GM23338 (cell line): ENCODE measurements around the gene AFAP1L2. TPM values are rescaled to one million over a fixed set of nuclear protein-coding genes. Genes with fewer than 3 reads are reported as not detected.

Experiments used
- ATAC-seq: fragments of 200-7000 bp; cut with Tn5 transposase; 3 replicates; pipeline ENCODE4 v1.9.1; 2020
- DNase-seq: peaks from one replicate; pipeline ENCODE4 v3.0.0-alpha.2; 2015; ENCODE audit warnings: low spot score
- H2AFZ ChIP-seq: fragments of 200-600 bp; sonication (generic); 2 replicates; pipeline ENCODE4 v1.8.0; 2016; ENCODE audit warnings: antibody characterized with exemption, mild to moderate bottlenecking, moderate library complexity
- H3F3A ChIP-seq: fragments of 200-600 bp; sonication (generic); replicated peaks from 2 replicates; pipeline ENCODE4 v1.8.0; 2017; ENCODE audit warnings: antibody characterized with exemption, mixed run types, low read depth
- H3K27ac ChIP-seq: fragments of 200-600 bp; sonication (generic); 2 replicates; pipeline ENCODE4 v1.6.1; 2016; ENCODE audit warnings: low read depth
- H3K27me3 ChIP-seq: fragments of 200-600 bp; sonication (generic); 2 replicates; pipeline ENCODE4 v1.8.0; 2016; ENCODE audit warnings: mild to moderate bottlenecking, mixed run types, moderate library complexity; ENCODE audit not compliant: insufficient read depth
- H3K36me3 ChIP-seq: fragments of 200-600 bp; sonication (generic); 2 replicates; pipeline ENCODE4 v1.8.0; 2016; ENCODE audit warnings: mild to moderate bottlenecking; ENCODE audit not compliant: insufficient read depth
- H3K4me1 ChIP-seq: fragments of 200-600 bp; sonication (generic); 2 replicates; pipeline ENCODE4 v1.8.0; 2016; ENCODE audit warnings: mild to moderate bottlenecking, moderate library complexity; ENCODE audit not compliant: insufficient read depth
- H3K4me2 ChIP-seq: fragments of 200-600 bp; sonication (generic); 2 replicates; pipeline ENCODE4 v1.7.1; 2017; ENCODE audit warnings: mixed run types
- H3K4me3 ChIP-seq: fragments of 200-600 bp; sonication (generic); 2 replicates; pipeline ENCODE4 v1.6.1; 2016; ENCODE audit warnings: mixed run types
- H3K79me2 ChIP-seq: fragments of 200-600 bp; sonication (generic); replicated peaks from 2 replicates; pipeline ENCODE4 v1.8.0; 2017; ENCODE audit warnings: mild to moderate bottlenecking; ENCODE audit not compliant: insufficient read depth
- H3K9me2 ChIP-seq: fragments of 200-600 bp; sonication (generic); 2 replicates; pipeline ENCODE4 v1.8.0; 2017; ENCODE audit not compliant: insufficient read depth
- H4K20me1 ChIP-seq: fragments of 200-600 bp; sonication (generic); replicated peaks from 2 replicates; pipeline ENCODE4 v1.8.0; 2017; ENCODE audit warnings: mild to moderate bottlenecking; ENCODE audit not compliant: insufficient read depth
- H3K27ac Mint-ChIP-seq: 2 replicates; pipeline ENCODE4 v1.8.0; 2020; ENCODE audit warnings: inconsistent platforms, mild to moderate bottlenecking, moderate library complexity, mixed read lengths
- H3K27me3 Mint-ChIP-seq: 3 replicates; pipeline ENCODE4 v1.8.0; 2022; ENCODE audit warnings: low read depth, mild to moderate bottlenecking, moderate library complexity, mixed read lengths, inconsistent platforms; ENCODE audit not compliant: insufficient read depth, poor library complexity
- H3K36me3 Mint-ChIP-seq: 3 replicates; pipeline ENCODE4 v1.8.0; 2021; ENCODE audit warnings: low read depth, mild to moderate bottlenecking, inconsistent platforms, moderate library complexity, mixed read lengths
- H3K4me1 Mint-ChIP-seq: 3 replicates; pipeline ENCODE4 v1.8.0; 2020; ENCODE audit warnings: mild to moderate bottlenecking, inconsistent platforms, mixed read lengths
- H3K4me3 Mint-ChIP-seq: 3 replicates; pipeline ENCODE4 v1.8.0; 2021; ENCODE audit warnings: moderate library complexity, mild to moderate bottlenecking, inconsistent platforms, mixed read lengths
- H3K9me3 Mint-ChIP-seq: 3 replicates; pipeline ENCODE4 v1.8.0; 2020; ENCODE audit warnings: moderate library complexity, mild to moderate bottlenecking, inconsistent platforms, mixed read lengths
- CREB1 ChIP-seq: fragments of 250-450 bp; sonication (Bioruptor Pico); IDR thresholded peaks from 2 replicates; pipeline ENCODE4 v1.5.0; 2020; ENCODE audit warnings: low read depth, mild to moderate bottlenecking, moderate library complexity
- CTCF ChIP-seq, 2 experiments: fragments of 200-600 bp in 1 of 2; sonication (generic) in 1 of 2; conservative IDR thresholded peaks; 2 replicates each; pipeline versions ENCODE4 v1.5.1 to v1.6.1; 2016 to 2017; ENCODE audit warnings: antibody characterized with exemption in 2 of 2, low read depth in 2 of 2, mild to moderate bottlenecking in 2 of 2, moderate library complexity in 1 of 2
- ETS1 ChIP-seq: IDR thresholded peaks from 2 replicates; pipeline ENCODE4 v1.6.1; 2016; ENCODE audit warnings: antibody characterized with exemption
- EZH2 ChIP-seq: fragments of 200-600 bp; sonication (generic); IDR thresholded peaks from one replicate; pipeline ENCODE4 v1.8.0; 2017; ENCODE audit warnings: antibody characterized with exemption, mild to moderate bottlenecking, low read depth; ENCODE audit not compliant: unreplicated experiment
- EZH2phosphoT487 ChIP-seq: fragments of 200-600 bp; sonication (generic); IDR thresholded peaks from one replicate; pipeline ENCODE4 v1.8.1; 2018; ENCODE audit warnings: antibody characterized with exemption; ENCODE audit not compliant: unreplicated experiment
- JUNB ChIP-seq: IDR thresholded peaks from one replicate; pipeline ENCODE4 v1.6.1; 2016; ENCODE audit warnings: antibody characterized with exemption; ENCODE audit not compliant: unreplicated experiment
- NANOG ChIP-seq: IDR thresholded peaks from 2 replicates; pipeline ENCODE4 v1.6.1; 2016; ENCODE audit warnings: antibody characterized with exemption, borderline replicate concordance
- POLR2AphosphoS5 ChIP-seq: IDR thresholded peaks from 2 replicates; pipeline ENCODE4 v1.6.1; 2016; ENCODE audit warnings: antibody characterized with exemption, low read depth
- REST ChIP-seq: IDR thresholded peaks from one replicate; pipeline ENCODE4 v1.6.1; 2018; ENCODE audit warnings: antibody characterized with exemption; ENCODE audit not compliant: unreplicated experiment
- STAT1 ChIP-seq: IDR thresholded peaks from one replicate; pipeline ENCODE4 v1.6.1; 2016; ENCODE audit warnings: antibody characterized with exemption; ENCODE audit not compliant: unreplicated experiment
- ZNF114 ChIP-seq: fragments of 250-450 bp; sonication (Bioruptor Pico); IDR thresholded peaks from 2 replicates; pipeline ENCODE4 v1.5.0; 2020; ENCODE audit warnings: mild to moderate bottlenecking, moderate library complexity
- ZNF331 ChIP-seq: fragments of 250-450 bp; sonication (Bioruptor Pico); IDR thresholded peaks from 2 replicates; pipeline ENCODE4 v1.5.0; 2020; ENCODE audit warnings: low read depth, mild to moderate bottlenecking, moderate library complexity
- ZNF462 ChIP-seq: fragments of 250-450 bp; sonication (Bioruptor Pico); IDR thresholded peaks from 2 replicates; pipeline ENCODE4 v1.5.0; 2020; ENCODE audit warnings: mild to moderate bottlenecking, moderate library complexity
- polyA plus RNA-seq: library from polyadenylated mRNA; unstranded; fragments of >200 nt; fragmentation: Nextera tagmentation; extraction: Ambion mirVana; gene quantifications from 2 replicates; pipeline ENCODE4 v1.2.1, GENCODE V29; 2016
- total RNA-seq: library from RNA; depleted of rRNA; stranded (reverse); fragments of >200 nt; shearing (Covaris generic); gene quantifications from 2 replicates; pipeline ENCODE4 v1.2.3, GENCODE V29; 2014

Gene AFAP1L2
- total and polyA plus RNA-seq, 2 experiments from 2014 or later, result 2.3 to 6.5 TPM

- TF ChIP-seq EZH2, result no peak
- TF ChIP-seq POLR2AphosphoS5, result no peak
- no peak for TF ChIP-seq CREB1 (CRISPR knock-in tag)
- TF ChIP-seq ZNF331 (CRISPR knock-in tag), result no peak
- TF ChIP-seq JUNB, result no peak
- no peak for TF ChIP-seq ZNF114 (CRISPR knock-in tag)
- no peak for TF ChIP-seq STAT1
- TF ChIP-seq REST, result no peak
- TF ChIP-seq NANOG, result no peak
- TF ChIP-seq ETS1, result no peak
- TF ChIP-seq EZH2phosphoT487, result no peak
- TF ChIP-seq CTCF (conservative IDR thresholded peaks at IDR 0.05; ENCODE audit: low read depth in 2 of 2), result no peak
These were observed 34.1 kb downstream of the AFAP1L2 start (continued) for GRCh38 chr10:114370199-114370598.

GRCh38 chr10:114368057-114368391 is 36.3 kb downstream of the AFAP1L2 start:
- H4K20me1 ChIP-seq, result no peaks in the 10 kb centered on the region
- H3F3A ChIP-seq, result no peaks in the 10 kb centered on the region
- DNase-seq (no peak), ATAC-seq (no peak)
- no peak overlapping the region for H2AFZ ChIP-seq
- H3K27me3 ChIP-seq, result no peaks in the 10 kb centered on the region
- H3K4me1 ChIP-seq, result no peaks in the 10 kb centered on the region
- Mint-ChIP-seq H3K9me3 (no peaks in the 10 kb centered on the region), H3K27me3 (no peaks in the 10 kb centered on the region), H3K4me1 (no peaks in the 10 kb centered on the region; the same call in 2 of the 3 replicates), H3K4me3 (no peak overlapping the region), H3K36me3 (no peaks in the 10 kb centered on the region), H3K27ac (no peak overlapping the region)
- no peak overlapping the region for H3K4me2 ChIP-seq
- no peak overlapping the region for H3K27ac ChIP-seq
- no peaks in the 10 kb centered on the region for H3K9me2 ChIP-seq
- no peaks in the 10 kb centered on the region for H3K36me3 ChIP-seq
- H3K79me2 ChIP-seq, result no peaks in the 10 kb centered on the region
- no peak overlapping the region for H3K4me3 ChIP-seq
- TF ChIP-seq ZNF462 (no peak), EZH2 (no peak), CREB1 (CRISPR knock-in tag) (no peak), ETS1 (no peak)
